Measurements from ENCODE around the gene ZNF236. TPM values are rescaled to one million over a fixed set of nuclear protein-coding genes. Genes with fewer than 3 reads are reported as not detected.
"Not testable (repeated sequence)": the region's sequence is repeated elsewhere in the genome, so short reads cannot be mapped to it uniquely, and the experiment has no call there.

ZNF236 gene
- total RNA-seq, 2 experiments from 2014 or later, result 25.7 to 27.9 TPM

DNA sequence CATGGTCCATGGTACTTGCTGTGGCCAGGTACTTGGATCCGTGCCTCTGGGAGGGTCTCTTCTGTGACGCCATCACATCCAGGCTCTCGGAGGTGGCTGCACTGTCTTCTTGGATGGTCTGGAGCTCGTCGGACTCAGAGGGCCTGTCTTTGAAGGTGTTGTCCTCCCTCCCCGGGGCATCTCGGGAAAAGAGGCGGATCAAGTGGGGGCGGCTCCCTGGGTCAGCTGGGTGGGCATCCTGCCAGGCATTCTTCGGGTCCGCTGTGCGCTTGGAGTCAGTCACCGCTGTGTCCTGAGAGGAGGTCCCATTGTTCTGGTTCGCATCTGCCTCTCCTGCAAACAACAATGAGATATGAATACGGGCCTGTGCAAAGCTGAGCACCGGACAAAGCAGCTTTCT lies 194.6 kb downstream of the ZNF236 start:
- no peaks in the 10 kb centered on the region for H3K27me3 Mint-ChIP-seq
- no peak overlapping the region for H3K4me3 Mint-ChIP-seq
- Histone ChIP-seq H3K27ac (ENCODE audit: low read depth in 1 of 2, low read length in 2 of 2) (no peak overlapping the region), H3K9me3 (ENCODE audit: control insufficient read depth in 1 of 2, insufficient read depth in 1 of 2, low read length in 2 of 2) (no peaks in the 10 kb centered on the region), H3K27me3 (ENCODE audit: control insufficient read depth in 1 of 2, insufficient read depth in 2 of 2, low read length in 2 of 2) (no peaks in the 10 kb centered on the region), H3K36me3 (ENCODE audit: insufficient read depth, low read length) (peaks cover 75% of the 10 kb centered on the region), H3K4me3 (ENCODE audit: low read length) (no peak overlapping the region), H3K4me1 (ENCODE audit: insufficient read depth, low read length) (peaks cover 16% of the 10 kb centered on the region)
- peaks cover 21% of the 10 kb centered on the region for H3K4me1 Mint-ChIP-seq (ENCODE audit: low read depth)
- ATAC-seq (ENCODE audit: poor library complexity) (no peak), DNase-seq (no peak)
- POLR2A ChIA-PET, result no interaction called here
- intact Hi-C loops (cut with DNase I, micrococcal nuclease), result no loop called here
- CTCF ChIA-PET, result no interaction called here
- no peaks in the 10 kb centered on the region for H3K9me3 Mint-ChIP-seq
- H3K27ac Mint-ChIP-seq, result no peak overlapping the region
- H3K36me3 Mint-ChIP-seq (ENCODE audit: low read depth), result peaks cover 84% of the 10 kb centered on the region
- TF ChIP-seq, protein P1, sequence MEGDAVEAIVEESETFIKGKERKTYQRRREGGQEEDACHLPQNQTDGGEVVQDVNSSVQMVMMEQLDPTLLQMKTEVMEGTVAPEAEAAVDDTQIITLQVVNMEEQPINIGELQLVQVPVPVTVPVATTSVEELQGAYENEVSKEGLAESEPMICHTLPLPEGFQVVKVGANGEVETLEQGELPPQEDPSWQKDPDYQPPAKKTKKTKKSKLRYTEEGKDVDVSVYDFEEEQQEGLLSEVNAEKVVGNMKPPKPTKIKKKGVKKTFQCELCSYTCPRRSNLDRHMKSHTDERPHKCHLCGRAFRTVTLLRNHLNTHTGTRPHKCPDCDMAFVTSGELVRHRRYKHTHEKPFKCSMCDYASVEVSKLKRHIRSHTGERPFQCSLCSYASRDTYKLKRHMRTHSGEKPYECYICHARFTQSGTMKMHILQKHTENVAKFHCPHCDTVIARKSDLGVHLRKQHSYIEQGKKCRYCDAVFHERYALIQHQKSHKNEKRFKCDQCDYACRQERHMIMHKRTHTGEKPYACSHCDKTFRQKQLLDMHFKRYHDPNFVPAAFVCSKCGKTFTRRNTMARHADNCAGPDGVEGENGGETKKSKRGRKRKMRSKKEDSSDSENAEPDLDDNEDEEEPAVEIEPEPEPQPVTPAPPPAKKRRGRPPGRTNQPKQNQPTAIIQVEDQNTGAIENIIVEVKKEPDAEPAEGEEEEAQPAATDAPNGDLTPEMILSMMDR (IDR thresholded peaks at IDR 0.05), result no peak

DNA sequence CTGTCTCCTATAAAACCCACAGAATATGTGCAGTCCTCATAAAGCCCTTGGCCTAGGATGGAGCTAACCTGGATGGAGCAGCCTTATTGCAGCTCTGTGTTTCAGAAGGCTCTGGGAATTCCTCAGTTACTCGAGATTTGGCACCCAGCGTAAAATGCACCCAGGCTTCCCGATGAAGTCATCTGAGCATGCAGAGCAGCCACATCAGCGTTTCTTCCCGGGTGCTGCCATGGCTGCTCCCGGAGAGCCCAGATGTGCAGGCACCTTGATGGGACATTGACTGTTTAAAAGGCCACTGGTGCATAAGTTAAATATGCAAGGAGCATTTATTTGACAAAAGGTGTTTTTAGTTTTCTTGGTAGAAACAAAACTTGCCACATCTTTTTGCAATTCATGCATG lies 195.0 kb downstream of the ZNF236 start:
- intact Hi-C loops (cut with DNase I, micrococcal nuclease), result no loop called here
- TF ChIP-seq, protein P1 (IDR thresholded peaks at IDR 0.05), result no peak
- no peak for ATAC-seq (ENCODE audit: poor library complexity)
- no peak for DNase-seq
- no peaks in the 10 kb centered on the region for H3K9me3 ChIP-seq (ENCODE audit: control insufficient read depth in 1 of 2, insufficient read depth in 1 of 2, low read length in 2 of 2)
- Mint-ChIP-seq H3K4me3 (no peak overlapping the region), H3K27me3 (no peaks in the 10 kb centered on the region), H3K4me1 (ENCODE audit: low read depth) (peaks cover 17% of the 10 kb centered on the region), H3K9me3 (no peaks in the 10 kb centered on the region), H3K36me3 (ENCODE audit: low read depth) (peaks cover 80% of the 10 kb centered on the region), H3K27ac (no peak overlapping the region)
- peaks cover 18% of the 10 kb centered on the region for H3K4me1 ChIP-seq (ENCODE audit: insufficient read depth, low read length)
- ChIA-PET POLR2A (no interaction called here), CTCF (no interaction called here)
- H3K4me3 ChIP-seq (ENCODE audit: low read length), result no peak overlapping the region
- H3K27ac ChIP-seq (ENCODE audit: low read depth in 1 of 2, low read length in 2 of 2), result no peak overlapping the region
- no peaks in the 10 kb centered on the region for H3K27me3 ChIP-seq (ENCODE audit: control insufficient read depth in 1 of 2, insufficient read depth in 2 of 2, low read length in 2 of 2)
- H3K36me3 ChIP-seq (ENCODE audit: insufficient read depth, low read length), result peaks cover 71% of the 10 kb centered on the region

DNA sequence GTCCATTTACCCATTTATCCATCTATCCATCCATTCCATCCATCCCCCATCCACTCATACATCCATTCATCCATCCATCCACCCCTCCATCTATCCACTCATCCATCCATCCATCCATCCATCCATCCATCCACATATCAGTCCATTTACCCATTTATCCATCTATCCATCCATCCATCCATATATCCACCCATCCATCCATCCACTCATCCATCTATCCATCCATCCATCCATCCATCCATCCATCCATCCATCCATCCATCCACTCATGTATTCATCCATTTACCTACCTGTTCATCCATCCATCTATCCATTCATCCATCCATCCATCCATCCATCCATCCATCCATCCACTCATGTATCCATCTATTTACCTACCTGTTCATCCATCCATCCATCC lies 196.3 kb downstream of the ZNF236 start:
- DNase-seq; H3K9me3 Mint-ChIP-seq; intact Hi-C loops (cut with DNase I, micrococcal nuclease); H3K9me3 ChIP-seq (ENCODE audit: control insufficient read depth in 1 of 2, insufficient read depth in 1 of 2, low read length in 2 of 2); H3K27me3 Mint-ChIP-seq; H3K4me3 Mint-ChIP-seq; ATAC-seq (ENCODE audit: poor library complexity); POLR2A ChIA-PET; H3K4me3 ChIP-seq (ENCODE audit: low read length); H3K27me3 ChIP-seq (ENCODE audit: control insufficient read depth in 1 of 2, insufficient read depth in 2 of 2, low read length in 2 of 2); CTCF ChIA-PET; H3K27ac ChIP-seq (ENCODE audit: low read depth in 1 of 2, low read length in 2 of 2): not testable (repeated sequence)
- H3K4me1 ChIP-seq (ENCODE audit: insufficient read depth, low read length), result peaks cover 14% of the 10 kb centered on the region
- H3K4me1 Mint-ChIP-seq (ENCODE audit: low read depth), result peaks cover 23% of the 10 kb centered on the region
- H3K27ac Mint-ChIP-seq, result peak overlapping the region; percentile 26
- H3K36me3 Mint-ChIP-seq (ENCODE audit: low read depth), result peaks cover 78% of the 10 kb centered on the region
- peaks cover 63% of the 10 kb centered on the region for H3K36me3 ChIP-seq (ENCODE audit: insufficient read depth, low read length)

DNA sequence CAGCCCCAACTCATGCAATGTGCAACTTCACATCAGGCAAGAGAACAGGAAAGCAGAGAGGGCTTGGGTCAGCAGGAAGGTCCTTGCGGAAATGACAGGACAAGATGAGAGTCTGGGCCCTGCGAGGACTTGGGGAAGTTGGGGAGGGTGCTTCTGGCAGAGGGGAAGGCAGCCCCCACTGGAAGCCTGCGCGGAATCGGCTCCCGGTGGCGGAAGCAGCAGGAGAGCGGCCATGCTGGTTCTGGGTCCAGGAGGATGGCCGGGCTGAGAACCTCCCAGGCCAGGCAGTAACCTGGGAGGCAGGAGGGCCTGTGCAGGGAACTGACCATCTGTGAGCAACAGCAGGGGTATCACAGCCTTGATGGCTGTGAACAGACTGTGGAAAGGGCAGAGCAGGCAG lies 197.3 kb downstream of the ZNF236 start:
- Histone ChIP-seq H3K4me3 (ENCODE audit: low read length) (no peak overlapping the region), H3K36me3 (ENCODE audit: insufficient read depth, low read length) (peaks cover 58% of the 10 kb centered on the region), H3K27ac (ENCODE audit: low read depth in 1 of 2, low read length in 2 of 2) (no peak overlapping the region), H3K9me3 (ENCODE audit: control insufficient read depth in 1 of 2, insufficient read depth in 1 of 2, low read length in 2 of 2) (no peaks in the 10 kb centered on the region), H3K4me1 (ENCODE audit: insufficient read depth, low read length) (peaks cover 8% of the 10 kb centered on the region), H3K27me3 (ENCODE audit: control insufficient read depth in 1 of 2, insufficient read depth in 2 of 2, low read length in 2 of 2) (no peaks in the 10 kb centered on the region)
- no peak for DNase-seq
- Mint-ChIP-seq H3K9me3 (no peaks in the 10 kb centered on the region), H3K4me1 (ENCODE audit: low read depth) (peaks cover 23% of the 10 kb centered on the region), H3K4me3 (no peak overlapping the region), H3K27me3 (no peaks in the 10 kb centered on the region), H3K27ac (peak overlapping the region; percentile 26), H3K36me3 (ENCODE audit: low read depth) (peaks cover 77% of the 10 kb centered on the region)
- intact Hi-C loops (cut with DNase I, micrococcal nuclease), result no loop called here
- POLR2A ChIA-PET, result no interaction called here
- CTCF ChIA-PET, result no interaction called here
- TF ChIP-seq, protein P1 (IDR thresholded peaks at IDR 0.05), result no peak
- ATAC-seq (ENCODE audit: poor library complexity), result no peak
